ENCODE results near the gene AEBP1. TPM values are rescaled to one million over a fixed set of nuclear protein-coding genes. Genes with fewer than 3 reads are reported as not detected.

The AEBP1 gene
- 0.02 TPM in 1 of 5 replicates, not detected in the others for total RNA-seq (2022; extraction: Qiagen RNA extraction)

DNA sequence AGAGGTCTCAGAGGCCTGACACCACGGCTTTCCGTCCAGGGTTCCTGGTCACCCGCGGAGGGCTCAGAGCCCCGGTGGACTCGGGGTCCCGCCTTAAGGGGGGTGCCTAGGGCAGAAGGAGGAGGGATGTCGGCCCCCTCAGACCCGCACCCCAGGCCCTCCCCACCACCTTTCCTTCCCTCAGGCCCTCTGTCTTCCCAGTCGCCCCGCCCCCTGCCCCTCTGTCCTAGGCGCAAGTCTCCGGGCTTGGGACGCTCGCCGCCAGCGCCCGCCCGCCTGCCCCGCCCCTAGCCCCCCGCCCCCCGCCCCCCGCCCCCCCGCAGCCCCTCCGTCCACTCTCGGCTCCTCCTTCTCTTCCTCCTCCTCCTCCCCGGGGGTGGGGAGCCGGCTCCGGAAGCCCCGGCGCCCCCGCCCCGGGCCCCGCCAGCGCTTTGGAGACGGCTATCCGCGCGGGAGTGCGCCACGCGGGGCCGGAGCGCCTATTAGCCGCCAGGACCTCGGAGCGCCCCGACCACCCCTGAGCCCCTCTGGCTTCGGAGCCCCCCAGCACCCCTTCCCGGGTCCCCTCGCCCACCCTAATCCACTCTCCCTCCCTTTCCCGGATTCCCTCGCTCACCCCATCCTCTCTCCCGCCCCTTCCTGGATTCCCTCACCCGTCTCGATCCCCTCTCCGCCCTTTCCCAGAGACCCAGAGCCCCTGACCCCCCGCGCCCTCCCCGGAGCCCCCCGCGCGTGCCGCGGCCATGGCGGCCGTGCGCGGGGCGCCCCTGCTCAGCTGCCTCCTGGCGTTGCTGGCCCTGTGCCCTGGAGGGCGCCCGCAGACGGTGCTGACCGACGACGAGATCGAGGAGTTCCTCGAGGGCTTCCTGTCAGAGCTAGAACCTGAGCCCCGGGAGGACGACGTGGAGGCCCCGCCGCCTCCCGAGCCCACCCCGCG, at the start of gene AEBP1:
Gene AEBP1, plus strand, starts transcription at position 423 of the 937 bp plus-strand sequence. Its CDS starts 321 bp downstream, at position 744.

DNA sequence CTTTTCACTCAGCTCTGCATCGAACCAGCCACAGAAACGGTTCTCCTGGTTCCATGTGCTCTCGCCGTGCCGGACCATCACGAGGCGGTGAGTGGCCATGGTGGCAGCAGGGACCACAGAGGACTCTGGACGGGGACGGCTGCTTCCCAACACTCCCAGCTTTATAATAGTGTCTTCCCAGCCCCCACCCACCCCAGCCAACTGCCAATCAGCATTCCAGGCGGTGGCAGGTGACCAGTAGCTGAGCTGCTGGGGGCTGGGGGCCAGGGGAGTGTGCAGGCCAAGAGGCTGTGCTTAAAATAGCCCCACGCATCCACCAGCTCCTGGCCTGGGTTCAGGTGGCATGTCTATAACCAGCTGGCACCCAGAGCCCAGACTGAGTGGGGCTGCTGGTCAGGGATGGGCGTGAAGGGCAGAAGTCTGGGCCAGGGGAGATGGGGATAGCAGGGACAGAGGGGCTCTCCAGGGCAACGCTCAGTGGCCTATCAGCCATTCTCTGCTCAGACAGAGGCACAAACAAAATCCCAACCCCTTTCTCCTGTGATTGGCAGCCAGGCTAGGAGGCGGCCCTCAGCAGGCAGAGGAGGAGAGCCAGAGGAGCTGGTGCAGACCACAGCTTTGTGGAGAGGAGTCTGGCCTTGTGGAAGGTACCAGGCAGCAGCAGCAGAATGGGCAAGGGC, 38.6 kb upstream of the AEBP1 start, which contains the start of gene PGAM2:
Gene PGAM2, minus strand, starts transcription at position 137 of the 680 bp plus-strand sequence. Its CDS starts 38 bp downstream, at position 99.

DNA sequence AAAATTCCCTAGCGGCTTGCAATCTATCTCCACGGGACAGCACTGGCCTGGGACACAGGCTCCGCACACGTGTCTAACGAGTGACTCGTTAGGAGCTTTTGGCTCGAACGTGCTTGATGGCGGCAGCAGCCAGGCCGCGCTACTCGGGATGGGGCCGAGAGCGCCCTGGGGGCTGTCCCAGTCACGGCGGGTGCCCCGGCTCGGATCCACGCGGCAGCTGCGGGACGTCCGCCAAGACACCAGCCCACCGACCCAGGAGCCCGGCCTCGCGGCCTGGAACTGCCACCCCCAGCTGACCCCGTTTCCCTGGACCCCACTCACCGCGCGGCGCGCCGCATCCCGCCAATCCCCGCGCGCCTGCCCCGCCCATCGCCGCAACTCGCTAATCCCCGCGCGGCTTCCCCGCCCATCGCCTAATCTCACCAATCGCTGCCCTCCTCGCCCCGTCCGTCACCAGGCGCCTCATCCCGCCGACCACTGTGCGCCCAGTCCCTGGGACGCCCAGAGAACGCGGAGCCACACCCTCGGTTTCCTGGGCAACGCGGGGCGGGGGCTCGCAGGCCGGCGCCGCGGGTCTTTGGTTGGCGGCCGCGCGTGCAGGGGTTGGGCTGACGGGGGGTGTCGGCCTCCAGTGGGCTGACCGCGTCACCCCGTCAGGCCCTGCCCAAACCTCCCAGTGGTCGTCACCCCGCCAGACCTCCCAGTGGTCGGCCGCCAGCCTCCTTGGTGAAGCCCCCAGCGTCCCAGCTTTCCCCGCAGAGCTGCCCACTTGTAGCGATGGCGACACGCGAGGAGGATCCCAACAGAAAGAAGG, 19.3 kb downstream of the AEBP1 start, which contains the start of gene POLD2:
Gene POLD2, minus strand, starts transcription at position 359 of the 814 bp plus-strand sequence. CDS start 1,495 bp downstream, outside the sequence.

DNA sequence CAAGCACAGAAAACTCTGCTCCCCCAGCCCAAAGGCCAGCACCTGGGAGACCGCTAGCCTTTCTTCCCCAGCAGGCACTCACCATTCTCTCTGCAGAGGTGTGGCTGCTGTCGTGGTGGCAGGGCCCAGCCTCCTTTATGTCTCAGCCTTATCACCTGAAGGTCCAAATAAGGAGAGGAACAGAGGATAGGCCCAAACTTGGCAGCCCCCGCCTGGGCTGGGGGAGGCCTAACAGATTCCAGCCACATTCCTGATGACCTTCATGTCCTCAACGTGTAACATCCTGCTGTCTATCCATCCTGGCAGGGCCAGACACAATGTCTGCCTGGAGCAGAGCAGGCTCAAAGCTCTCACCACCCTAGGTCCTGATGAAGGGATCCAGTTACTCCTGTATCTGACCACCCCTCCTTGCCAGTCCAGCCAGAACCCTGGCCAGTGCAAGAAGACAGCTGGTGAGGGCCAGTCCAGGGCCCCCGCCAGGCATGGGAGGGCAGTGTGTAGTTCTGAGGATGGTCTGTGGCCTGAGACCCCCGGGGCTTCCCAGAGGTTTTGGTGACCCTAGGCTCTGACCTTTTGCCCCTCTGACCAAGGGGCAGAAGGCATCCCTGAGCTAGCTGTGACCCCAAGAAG, 37.2 kb downstream of the AEBP1 start, which contains the start of gene MYL7:
Gene MYL7, minus strand, starts transcription at position 112 of the 630 bp plus-strand sequence. Its CDS starts 27 bp downstream, at position 85.

Other genes with a start within 250 kb of the AEBP1 start
- gene MRPS24, start 234.8 kb upstream of the AEBP1 start, total RNA-seq (2022; extraction: Qiagen RNA extraction) = 227 to 251 TPM (median 247 TPM) in 5 replicates
- 24.7 to 30.4 TPM (median 29.4 TPM) in 5 replicates for gene URGCP, start 197.7 kb upstream of the AEBP1 start, total RNA-seq (2022; extraction: Qiagen RNA extraction)
- 8.0 to 11.7 TPM (median 11.0 TPM) in 5 replicates for gene UBE2D4, start 177.9 kb upstream of the AEBP1 start, total RNA-seq (2022; extraction: Qiagen RNA extraction)
- gene SPDYE1, start 106.4 kb upstream of the AEBP1 start, total RNA-seq (2022; extraction: Qiagen RNA extraction) = not detected in 5 replicates
- 61.2 to 73.7 TPM (median 66.3 TPM) in 5 replicates for gene DBNL, start 59.6 kb upstream of the AEBP1 start, total RNA-seq (2022; extraction: Qiagen RNA extraction)
- not detected in 5 replicates for gene PGAM2, start 38.8 kb upstream of the AEBP1 start, total RNA-seq (2022; extraction: Qiagen RNA extraction)
- gene POLM, start 21.8 kb upstream of the AEBP1 start, total RNA-seq (2022; extraction: Qiagen RNA extraction) = 4.3 to 6.8 TPM (median 6.3 TPM) in 5 replicates
- gene POLD2, start 19.2 kb downstream of the AEBP1 start, total RNA-seq (2022; extraction: Qiagen RNA extraction) = 138 to 183 TPM (median 176 TPM) in 5 replicates
- not detected in 5 replicates for gene MYL7, start 37.0 kb downstream of the AEBP1 start, total RNA-seq (2022; extraction: Qiagen RNA extraction)
- not detected in 5 replicates for gene GCK, start 85.1 kb downstream of the AEBP1 start, total RNA-seq (2022; extraction: Qiagen RNA extraction)
- gene YKT6, start 96.6 kb downstream of the AEBP1 start, total RNA-seq (2022; extraction: Qiagen RNA extraction) = 108 to 120 TPM (median 114 TPM) in 5 replicates
- 0.12 to 0.18 TPM (median 0.15 TPM) in 5 replicates for gene CAMK2B, start 221.2 kb downstream of the AEBP1 start, total RNA-seq (2022; extraction: Qiagen RNA extraction)